HEK293 (cell line): Measurements from ENCODE around the gene HMGN4.
A peak's percentile ranks its signal among the peaks of the same experiment; 100 is the strongest.

Experiments used
- CTCF ChIA-PET: fragments of 350-600 bp; formaldehyde crosslinking; extraction: SDS; loops from one replicate; lab custom pipeline; 2021; ENCODE audit warnings: antibody characterized with exemption; lab: Yijun Ruan, JAX
- POLR2A ChIA-PET: fragments of 300-600 bp; formaldehyde crosslinking; extraction: SDS; loops from one replicate; lab custom pipeline; 2020; ENCODE audit warnings: antibody characterized with exemption, inconsistent platforms; lab: Yijun Ruan, JAX
- H3K27ac ChIP-seq: fragments of 200-500 bp; sonication (Bioruptor generic); 2 replicates; pipeline ENCODE4 v1.5.1; 2014; ENCODE audit warnings: low read depth, low read length, control low read depth, inconsistent platforms; ENCODE audit errors: extremely low read depth
- H3K36me3 ChIP-seq, 2 experiments: fragments of 200-500 bp in 1 of 2; sonication (Bioruptor generic) in 1 of 2; 1 replicate in 1 of 2; 2 replicates in 1 of 2; pipeline ENCODE4 v1.5.1; 2014 to 2017; ENCODE audit warnings: inconsistent platforms in 2 of 2, low read length in 2 of 2; ENCODE audit not compliant: control insufficient read depth in 2 of 2, insufficient read depth in 1 of 2
- H3K4me1 ChIP-seq: fragments of 200-500 bp; sonication (Bioruptor generic); 2 replicates; pipeline ENCODE4 v1.5.1; 2014; ENCODE audit warnings: mild to moderate bottlenecking, low read length, inconsistent platforms; ENCODE audit not compliant: control insufficient read depth, insufficient read depth
- H3K4me3 ChIP-seq: 2 replicates; pipeline ENCODE4 v1.5.1; 2011; ENCODE audit warnings: low read depth, mild to moderate bottlenecking, control low read depth, low read length, moderate library complexity
- H3K9me3 ChIP-seq: fragments of 200-500 bp; sonication (Bioruptor generic); 2 replicates; pipeline ENCODE4 v1.5.1; 2014; ENCODE audit warnings: low read depth, low read length, inconsistent platforms; ENCODE audit not compliant: control insufficient read depth, insufficient read depth
- PRDM6 ChIP-seq: fragments of 450-650 bp; formaldehyde crosslinking; IDR thresholded peaks from 2 replicates; pipeline ENCODE4 v1.5.1; 2017; ENCODE audit warnings: missing biosample characterization, missing genetic modification characterization
- REPIN1 ChIP-seq: fragments of 450-650 bp; formaldehyde crosslinking; IDR thresholded peaks from 2 replicates; pipeline ENCODE4 v1.5.1; 2017; ENCODE audit warnings: missing biosample characterization, missing genetic modification characterization, low read depth
- ZBTB1 ChIP-seq: fragments of 450-650 bp; formaldehyde crosslinking; IDR thresholded peaks from 2 replicates; pipeline ENCODE4 v1.5.1; 2016; ENCODE audit warnings: missing biosample characterization, missing genetic modification characterization
- ZBTB11 ChIP-seq: fragments of 450-650 bp; formaldehyde crosslinking; conservative IDR thresholded peaks from 2 replicates; pipeline ENCODE4 v1.5.1; 2016; ENCODE audit warnings: low read depth, missing biosample characterization, missing genetic modification characterization
- ZFHX2 ChIP-seq: fragments of 450-650 bp; formaldehyde crosslinking; conservative IDR thresholded peaks from 2 replicates; pipeline ENCODE4 v1.5.1; 2016; ENCODE audit warnings: missing biosample characterization, missing genetic modification characterization
- ZNF146 ChIP-seq: fragments of 450-650 bp; formaldehyde crosslinking; IDR thresholded peaks from 2 replicates; pipeline ENCODE4 v1.5.1; 2016; ENCODE audit warnings: missing biosample characterization, missing genetic modification characterization
- ZNF335 ChIP-seq: fragments of 450-650 bp; formaldehyde crosslinking; conservative IDR thresholded peaks from 2 replicates; pipeline ENCODE4 v1.5.1; 2016; ENCODE audit warnings: missing biosample characterization, missing genetic modification characterization
- ZNF341 ChIP-seq: fragments of 450-650 bp; formaldehyde crosslinking; IDR thresholded peaks from 2 replicates; pipeline ENCODE4; 2016; ENCODE audit warnings: low read depth, missing biosample characterization, missing genetic modification characterization
- ZNF362 ChIP-seq: fragments of 450-650 bp; formaldehyde crosslinking; IDR thresholded peaks from 2 replicates; pipeline ENCODE4 v1.5.1; 2016; ENCODE audit warnings: missing biosample characterization, missing genetic modification characterization
- ZNF585B ChIP-seq: fragments of 450-650 bp; formaldehyde crosslinking; IDR thresholded peaks from 2 replicates; pipeline ENCODE4 v1.5.1; 2016; ENCODE audit warnings: missing biosample characterization, missing genetic modification characterization
- ZNF629 ChIP-seq: fragments of 450-650 bp; formaldehyde crosslinking; IDR thresholded peaks from 2 replicates; pipeline ENCODE4 v1.5.1; 2017; ENCODE audit warnings: missing biosample characterization, missing genetic modification characterization
- ZNF660 ChIP-seq: fragments of 450-650 bp; IDR thresholded peaks from 2 replicates; pipeline ENCODE4 v1.5.1; 2018; ENCODE audit warnings: missing biosample characterization, mild to moderate bottlenecking, missing genetic modification characterization
- ZNF830 ChIP-seq: fragments of 450-650 bp; IDR thresholded peaks from 2 replicates; pipeline ENCODE4 v1.5.0; 2018; ENCODE audit warnings: missing biosample characterization, missing genetic modification characterization, low read depth, mild to moderate bottlenecking, moderate library complexity
- ZSCAN23 ChIP-seq: fragments of 450-650 bp; formaldehyde crosslinking; IDR thresholded peaks from 2 replicates; pipeline ENCODE4 v1.5.1; 2016; ENCODE audit warnings: missing biosample characterization, missing genetic modification characterization
- TF ChIP-seq, protein P1 (sequence below): fragments of 450-650 bp; formaldehyde crosslinking; IDR thresholded peaks from 2 replicates; pipeline ENCODE4 v1.5.1; 2016; ENCODE audit warnings: missing biosample characterization, missing genetic modification characterization
- TF ChIP-seq, protein P2 (sequence below): fragments of 450-650 bp; formaldehyde crosslinking; IDR thresholded peaks from 2 replicates; pipeline ENCODE4 v1.5.1; 2016; ENCODE audit warnings: missing biosample characterization, missing genetic modification characterization
- TF ChIP-seq, protein P3 (sequence below): fragments of 450-650 bp; formaldehyde crosslinking; conservative IDR thresholded peaks from 2 replicates; pipeline ENCODE4 v1.5.1; 2016; ENCODE audit warnings: low read depth, missing biosample characterization, missing genetic modification characterization

The HMGN4 gene

DNA sequence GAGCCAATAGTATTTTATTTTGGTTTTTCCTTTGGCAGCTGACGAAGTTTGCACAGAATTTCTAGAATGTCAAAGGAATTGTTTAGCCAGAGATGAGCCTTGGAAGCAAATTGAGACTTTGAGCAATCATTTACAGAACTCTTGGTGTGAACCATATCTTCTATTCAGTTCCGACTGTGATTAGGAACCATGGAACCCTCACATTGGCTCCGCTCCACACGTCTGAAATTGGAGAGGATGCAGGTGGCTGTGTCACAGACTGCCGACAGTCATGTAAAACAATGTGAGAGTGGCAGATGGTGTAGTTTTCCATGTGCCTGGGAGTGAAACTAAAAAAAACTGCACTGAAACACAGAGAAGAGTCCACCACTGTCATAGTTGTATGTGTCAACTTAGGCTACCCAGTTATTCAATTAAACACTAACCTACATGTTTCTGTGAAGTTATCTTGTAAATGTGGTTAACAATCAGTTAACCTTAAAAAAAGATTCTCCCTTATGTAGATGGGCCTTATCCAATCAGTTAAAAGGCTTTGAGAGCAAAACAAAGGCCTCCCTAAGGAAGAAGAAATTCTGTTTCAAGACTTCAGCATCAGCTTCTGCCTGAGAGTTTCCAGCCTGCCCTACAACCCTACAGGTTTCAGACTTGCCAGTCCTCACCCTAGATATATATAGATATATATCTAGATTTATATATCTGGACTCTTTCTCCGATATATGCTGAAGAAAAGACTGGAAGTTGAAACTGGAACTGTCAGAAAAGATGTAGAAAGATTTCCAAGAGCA, 3.3 kb upstream of the HMGN4 start (continued):
- TF ChIP-seq, protein P1, sequence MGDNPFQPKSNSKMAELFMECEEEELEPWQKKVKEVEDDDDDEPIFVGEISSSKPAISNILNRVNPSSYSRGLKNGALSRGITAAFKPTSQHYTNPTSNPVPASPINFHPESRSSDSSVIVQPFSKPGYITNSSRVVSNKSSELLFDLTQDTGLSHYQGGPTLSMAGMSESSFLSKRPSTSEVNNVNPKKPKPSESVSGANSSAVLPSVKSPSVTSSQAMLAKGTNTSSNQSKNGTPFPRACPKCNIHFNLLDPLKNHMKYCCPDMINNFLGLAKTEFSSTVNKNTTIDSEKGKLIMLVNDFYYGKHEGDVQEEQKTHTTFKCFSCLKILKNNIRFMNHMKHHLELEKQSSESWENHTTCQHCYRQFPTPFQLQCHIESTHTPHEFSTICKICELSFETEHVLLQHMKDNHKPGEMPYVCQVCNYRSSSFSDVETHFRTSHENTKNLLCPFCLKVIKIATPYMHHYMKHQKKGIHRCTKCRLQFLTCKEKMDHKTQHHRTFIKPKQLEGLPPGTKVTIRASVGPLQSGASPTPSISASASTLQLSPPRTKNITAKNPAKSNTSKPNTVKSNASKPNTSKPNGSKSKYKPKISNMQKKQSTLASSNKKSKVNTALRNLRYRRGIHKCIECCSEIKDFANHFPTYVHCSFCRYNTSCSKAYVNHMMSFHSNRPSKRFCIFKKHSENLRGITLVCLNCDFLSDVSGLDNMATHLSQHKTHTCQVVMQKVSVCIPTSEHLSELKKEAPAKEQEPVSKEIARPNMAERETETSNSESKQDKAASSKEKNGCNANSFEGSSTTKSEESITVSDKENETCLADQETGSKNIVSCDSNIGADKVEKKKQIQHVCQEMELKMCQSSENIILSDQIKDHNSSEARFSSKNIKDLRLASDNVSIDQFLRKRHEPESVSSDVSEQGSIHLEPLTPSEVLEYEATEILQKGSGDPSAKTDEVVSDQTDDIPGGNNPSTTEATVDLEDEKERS (tag by site-specific recombination): no peak
- TF ChIP-seq ZBTB1 (tag by site-specific recombination): no peak
- TF ChIP-seq, protein P2, sequence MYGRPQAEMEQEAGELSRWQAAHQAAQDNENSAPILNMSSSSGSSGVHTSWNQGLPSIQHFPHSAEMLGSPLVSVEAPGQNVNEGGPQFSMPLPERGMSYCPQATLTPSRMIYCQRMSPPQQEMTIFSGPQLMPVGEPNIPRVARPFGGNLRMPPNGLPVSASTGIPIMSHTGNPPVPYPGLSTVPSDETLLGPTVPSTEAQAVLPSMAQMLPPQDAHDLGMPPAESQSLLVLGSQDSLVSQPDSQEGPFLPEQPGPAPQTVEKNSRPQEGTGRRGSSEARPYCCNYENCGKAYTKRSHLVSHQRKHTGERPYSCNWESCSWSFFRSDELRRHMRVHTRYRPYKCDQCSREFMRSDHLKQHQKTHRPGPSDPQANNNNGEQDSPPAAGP (tag by site-specific recombination): no peak

DNA sequence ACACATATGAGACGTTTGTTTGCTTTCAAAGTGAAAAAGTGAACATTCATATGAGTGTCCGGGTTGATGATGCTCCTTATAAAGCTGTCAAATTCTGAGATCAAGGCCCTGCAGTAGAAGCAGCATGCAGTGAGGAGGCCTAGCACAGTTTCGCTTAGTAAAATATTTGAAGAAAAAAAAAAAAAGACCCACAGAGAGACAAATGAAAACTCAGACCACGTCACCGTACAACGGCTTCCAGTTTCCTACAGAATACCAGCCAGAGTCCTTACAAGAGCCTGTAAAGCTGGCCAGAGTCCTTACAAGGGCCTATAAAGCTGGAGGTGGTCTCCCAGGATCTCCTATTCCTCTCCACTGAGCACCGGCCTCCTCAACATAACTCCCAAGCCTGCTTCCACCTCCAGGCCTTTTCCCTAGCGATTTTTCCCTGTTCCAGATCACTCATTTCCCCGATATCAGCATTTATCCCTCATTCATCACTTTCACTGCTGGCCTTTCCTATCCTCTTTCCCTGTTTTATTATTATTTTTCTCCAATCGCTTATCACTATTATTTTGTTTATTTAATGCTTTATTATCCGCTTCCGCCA, 1.5 kb upstream of the HMGN4 start:
- CTCF ChIA-PET: interaction anchor here (0.7 to 2.7 kb wide), 7 partner anchors 14 to 207 kb away, joined by 3 to 9 read pairs (median 4); no protein-coding TSS in a partner anchor
- H3K9me3 ChIP-seq: no peaks in the 10 kb centered on the region
- H3K36me3 ChIP-seq: peaks cover under 1 to 3% of the 10 kb centered on the region in 2 experiments; a peak in 1 of 3 replicates
- POLR2A ChIA-PET: interaction anchor here (0.6 to 2.6 kb wide), 12 partner anchors 14 to 642 kb away, joined by 4 to 29 read pairs (median 8); a partner anchor contains a TSS
- peak overlapping the region; percentile 61 for H3K27ac ChIP-seq
- peak overlapping the region; percentile 76 for H3K4me3 ChIP-seq
- peaks cover 5% of the 10 kb centered on the region; the same call in 1 of the 2 replicates for H3K4me1 ChIP-seq
- TF ChIP-seq ZFHX2 (tag by site-specific recombination) (no peak), REPIN1 (tag by site-specific recombination) (peak; percentile 78; the same call in 1 of the 2 replicates), ZNF585B (no peak), ZNF362 (tag by site-specific recombination) (peak; percentile 26; the same call in 1 of the 2 replicates), ZNF660 (0 out of 2 replicates have a peak, but pooled peaks have one; percentile 10), ZNF335 (peak; percentile 90), ZSCAN23 (no peak), PRDM6 (tag by site-specific recombination) (peak; percentile 66; the same call in 1 of the 2 replicates), ZNF146 (no peak), ZNF629 (no peak), ZNF830 (tag by site-specific recombination) (no peak), ZNF341 (tag by site-specific recombination) (peak; percentile 64), ZBTB11 (tag by site-specific recombination) (peak; percentile 6; the same call in 1 of the 2 replicates)
- TF ChIP-seq, protein P3, sequence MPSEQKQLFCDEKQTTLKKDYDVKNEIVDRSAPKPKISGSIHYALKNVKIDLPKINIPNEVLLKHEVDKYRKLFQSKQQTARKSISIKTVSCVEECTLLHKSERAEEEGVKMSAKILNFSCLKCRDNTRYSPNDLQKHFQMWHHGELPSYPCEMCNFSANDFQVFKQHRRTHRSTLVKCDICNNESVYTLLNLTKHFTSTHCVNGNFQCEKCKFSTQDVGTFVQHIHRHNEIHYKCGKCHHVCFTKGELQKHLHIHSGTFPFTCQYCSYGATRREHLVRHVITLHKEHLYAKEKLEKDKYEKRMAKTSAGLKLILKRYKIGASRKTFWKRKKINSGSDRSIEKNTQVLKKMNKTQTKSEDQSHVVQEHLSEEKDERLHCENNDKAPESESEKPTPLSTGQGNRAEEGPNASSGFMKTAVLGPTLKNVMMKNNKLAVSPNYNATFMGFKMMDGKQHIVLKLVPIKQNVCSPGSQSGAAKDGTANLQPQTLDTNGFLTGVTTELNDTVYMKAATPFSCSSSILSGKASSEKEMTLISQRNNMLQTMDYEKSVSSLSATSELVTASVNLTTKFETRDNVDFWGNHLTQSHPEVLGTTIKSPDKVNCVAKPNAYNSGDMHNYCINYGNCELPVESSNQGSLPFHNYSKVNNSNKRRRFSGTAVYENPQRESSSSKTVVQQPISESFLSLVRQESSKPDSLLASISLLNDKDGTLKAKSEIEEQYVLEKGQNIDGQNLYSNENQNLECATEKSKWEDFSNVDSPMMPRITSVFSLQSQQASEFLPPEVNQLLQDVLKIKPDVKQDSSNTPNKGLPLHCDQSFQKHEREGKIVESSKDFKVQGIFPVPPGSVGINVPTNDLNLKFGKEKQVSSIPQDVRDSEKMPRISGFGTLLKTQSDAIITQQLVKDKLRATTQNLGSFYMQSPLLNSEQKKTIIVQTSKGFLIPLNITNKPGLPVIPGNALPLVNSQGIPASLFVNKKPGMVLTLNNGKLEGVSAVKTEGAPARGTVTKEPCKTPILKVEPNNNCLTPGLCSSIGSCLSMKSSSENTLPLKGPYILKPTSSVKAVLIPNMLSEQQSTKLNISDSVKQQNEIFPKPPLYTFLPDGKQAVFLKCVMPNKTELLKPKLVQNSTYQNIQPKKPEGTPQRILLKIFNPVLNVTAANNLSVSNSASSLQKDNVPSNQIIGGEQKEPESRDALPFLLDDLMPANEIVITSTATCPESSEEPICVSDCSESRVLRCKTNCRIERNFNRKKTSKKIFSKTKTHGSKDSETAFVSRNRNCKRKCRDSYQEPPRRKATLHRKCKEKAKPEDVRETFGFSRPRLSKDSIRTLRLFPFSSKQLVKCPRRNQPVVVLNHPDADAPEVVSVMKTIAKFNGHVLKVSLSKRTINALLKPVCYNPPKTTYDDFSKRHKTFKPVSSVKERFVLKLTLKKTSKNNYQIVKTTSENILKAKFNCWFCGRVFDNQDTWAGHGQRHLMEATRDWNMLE (tag by site-specific recombination): no peak
